Measurements from ENCODE around the gene EML6. TPM values are rescaled to one million over a fixed set of nuclear protein-coding genes. Genes with fewer than 3 reads are reported as not detected.

Gene EML6
- total RNA-seq, 1 donor from 2014 or later: 0.39 TPM

DNA sequence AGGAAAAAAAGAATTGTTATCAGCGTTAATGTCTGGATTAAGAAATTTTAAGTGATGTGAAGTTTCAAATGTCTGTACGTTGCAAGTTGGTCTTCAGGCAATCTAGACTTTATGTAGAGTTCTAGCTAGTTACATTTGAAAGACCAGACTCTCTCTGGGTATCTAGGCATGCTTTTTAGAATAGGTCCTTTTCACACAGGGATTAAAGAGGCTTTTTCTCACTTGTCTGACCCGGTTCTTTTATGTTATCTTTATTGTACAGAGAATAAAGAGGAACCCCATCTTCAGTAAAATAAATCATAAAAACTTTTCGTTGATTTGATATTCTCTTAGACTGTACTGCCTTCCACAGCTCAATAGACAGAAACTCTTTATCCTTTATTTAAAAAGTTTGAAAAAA is 8.5 kb upstream of the EML6 start:
- Histone ChIP-seq H3K79me2 (ENCODE audit: low read depth) (no peaks in the 10 kb centered on the region), H3K36me3 (no peaks in the 10 kb centered on the region), H3K9me3 (ENCODE audit: low read depth) (no peaks in the 10 kb centered on the region), H2AFZ (replicated peaks) (no peak overlapping the region), H3F3A (ENCODE audit: low read depth) (no peaks in the 10 kb centered on the region), H3K9ac (no peak overlapping the region), H3K4me1 (peaks cover 4% of the 10 kb centered on the region), H3K27me3 (peaks cover 30% of the 10 kb centered on the region), H3K4me3 (no peak overlapping the region), H3K4me2 (no peak overlapping the region), H3K27ac (no peak overlapping the region), H4K20me1 (ENCODE audit: low read depth) (no peaks in the 10 kb centered on the region)
- no peaks in the 10 kb centered on the region for H3K36me3 Mint-ChIP-seq
- no peak overlapping the region for H3K4me3 Mint-ChIP-seq
- H3K9me3 Mint-ChIP-seq: no peaks in the 10 kb centered on the region
- no peak overlapping the region for H3K27ac Mint-ChIP-seq
- no peak for DNase-seq (ENCODE audit: low spot score)
- TF ChIP-seq EZH2 (IDR thresholded peaks at IDR 0.05) (no peak), CTCF (IDR thresholded peaks at IDR 0.05) (no peak), EZH2phosphoT487 (IDR thresholded peaks at IDR 0.05) (no peak)
- peaks cover 4% of the 10 kb centered on the region for H3K27me3 Mint-ChIP-seq (ENCODE audit: insufficient read depth, low read depth)
- no peaks in the 10 kb centered on the region for H3K4me1 Mint-ChIP-seq

GRCh38 chr2:54716375-54716774 is 7.1 kb upstream of the EML6 start:
- TF ChIP-seq EZH2phosphoT487 (IDR thresholded peaks at IDR 0.05) (no peak), CTCF (IDR thresholded peaks at IDR 0.05) (no peak), EZH2 (IDR thresholded peaks at IDR 0.05) (no peak)
- H2AFZ ChIP-seq (replicated peaks): no peak overlapping the region
- no peaks in the 10 kb centered on the region for H3K36me3 ChIP-seq
- no peaks in the 10 kb centered on the region for H3K9me3 ChIP-seq (ENCODE audit: low read depth)
- Mint-ChIP-seq H3K27me3 (ENCODE audit: insufficient read depth, low read depth) (peaks cover 4% of the 10 kb centered on the region), H3K4me3 (no peak overlapping the region), H3K27ac (no peak overlapping the region), H3K36me3 (no peaks in the 10 kb centered on the region), H3K4me1 (no peaks in the 10 kb centered on the region), H3K9me3 (no peaks in the 10 kb centered on the region)
- H3K27ac ChIP-seq: no peak overlapping the region
- H3K4me3 ChIP-seq: no peak overlapping the region
- H3K4me1 ChIP-seq: peaks cover 4% of the 10 kb centered on the region
- H3F3A ChIP-seq (ENCODE audit: low read depth): no peaks in the 10 kb centered on the region
- no peaks in the 10 kb centered on the region for H4K20me1 ChIP-seq (ENCODE audit: low read depth)
- H3K27me3 ChIP-seq: peaks cover 37% of the 10 kb centered on the region
- H3K4me2 ChIP-seq: no peak overlapping the region
- H3K9ac ChIP-seq: no peak overlapping the region
- H3K79me2 ChIP-seq (ENCODE audit: low read depth): no peaks in the 10 kb centered on the region
- DNase-seq (ENCODE audit: low spot score): no peak

DNA sequence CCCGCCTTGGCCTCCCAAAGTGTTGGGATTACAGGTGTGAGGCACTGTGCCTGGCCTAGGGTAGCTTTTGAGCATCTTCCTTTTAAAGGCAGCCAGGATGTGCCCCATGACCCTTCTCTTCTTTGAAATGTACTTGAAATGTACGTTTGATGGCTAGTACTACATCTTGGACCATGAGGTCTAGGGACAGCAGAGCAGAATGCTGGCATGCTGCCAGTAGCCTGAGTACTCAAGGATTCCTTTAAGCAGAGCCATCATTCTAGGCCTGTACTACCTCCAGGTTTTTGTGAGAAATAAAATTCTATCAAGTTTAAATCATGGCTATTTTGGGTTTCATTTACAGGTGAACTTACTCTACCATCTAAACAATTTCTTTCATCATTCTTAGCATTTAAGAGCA is 2.9 kb upstream of the EML6 start:
- H4K20me1 ChIP-seq (ENCODE audit: low read depth): peaks cover 4% of the 10 kb centered on the region
- no peaks in the 10 kb centered on the region for H3K4me1 ChIP-seq
- Mint-ChIP-seq H3K9me3 (no peaks in the 10 kb centered on the region), H3K36me3 (no peaks in the 10 kb centered on the region), H3K27ac (no peak overlapping the region), H3K27me3 (ENCODE audit: insufficient read depth, low read depth) (peaks cover 13% of the 10 kb centered on the region), H3K4me1 (peaks cover 15% of the 10 kb centered on the region), H3K4me3 (no peak overlapping the region)
- peaks cover 7% of the 10 kb centered on the region for H3F3A ChIP-seq (ENCODE audit: low read depth)
- no peak overlapping the region for H3K9ac ChIP-seq
- DNase-seq (ENCODE audit: low spot score): no peak
- H3K4me3 ChIP-seq: no peak overlapping the region
- H3K27ac ChIP-seq: no peak overlapping the region
- no peaks in the 10 kb centered on the region for H3K36me3 ChIP-seq
- H3K4me2 ChIP-seq: no peak overlapping the region
- no peaks in the 10 kb centered on the region for H3K9me3 ChIP-seq (ENCODE audit: low read depth)
- peaks cover 74% of the 10 kb centered on the region for H3K27me3 ChIP-seq
- no peak for TF ChIP-seq EZH2 (IDR thresholded peaks at IDR 0.05)
- no peak for TF ChIP-seq CTCF (IDR thresholded peaks at IDR 0.05)
- no peak for TF ChIP-seq EZH2phosphoT487 (IDR thresholded peaks at IDR 0.05)
- H3K79me2 ChIP-seq (ENCODE audit: low read depth): no peaks in the 10 kb centered on the region
- H2AFZ ChIP-seq (replicated peaks): no peak overlapping the region
